ENCODE data around the gene ATRX. TPM values are rescaled to one million over a fixed set of nuclear protein-coding genes. Genes with fewer than 3 reads are reported as not detected.

The ATRX gene
- total RNA-seq, 2 experiments from 2014 or later = 48.2 to 66.3 TPM

- intact Hi-C loops (cut with micrococcal nuclease; ENCODE audit: unreplicated experiment) = no loop called here
- TF ChIP-seq CTCF (conservative IDR thresholded peaks at IDR 0.05; ENCODE audit: low read length) = no peak
- no peak for TF ChIP-seq EZH2phosphoT487 (IDR thresholded peaks at IDR 0.05; ENCODE audit: borderline replicate concordance, low read depth, low read length)
- no peak for DNase-seq (ENCODE audit: low spot score)
- no peaks in the 10 kb centered on the region for H3K9me2 ChIP-seq (ENCODE audit: insufficient read depth, low read length)
- H3K36me3 ChIP-seq (ENCODE audit: insufficient read depth, low read length) = peaks cover 67% of the 10 kb centered on the region
- no peaks in the 10 kb centered on the region for H4K20me1 ChIP-seq (ENCODE audit: insufficient read depth, low read length)
- ChIA-PET POLR2A (no interaction called here), CTCF (ENCODE audit: unreplicated experiment) (no interaction called here)
- H3K9me3 ChIP-seq (ENCODE audit: low read length) = no peaks in the 10 kb centered on the region
- BruUV-seq (replicated peaks) = no TSS peak
- no peaks in the 10 kb centered on the region for H3K79me2 ChIP-seq (ENCODE audit: insufficient read depth, low read depth, low read length)
- no peaks in the 10 kb centered on the region for H3K4me1 ChIP-seq (ENCODE audit: insufficient read depth, low read length, poor library complexity, severe bottlenecking)
- H3K4me3 ChIP-seq (ENCODE audit: low read depth, low read length, poor library complexity, severe bottlenecking) = no peak overlapping the region
- H3K27ac ChIP-seq (ENCODE audit: low read depth, low read length, poor library complexity, severe bottlenecking) = no peak overlapping the region
- H2AFZ ChIP-seq (ENCODE audit: low read length) = no peak overlapping the region
- no peak overlapping the region for H3K4me2 ChIP-seq (ENCODE audit: low read length)
Measured at GRCh38 chrX:77652095-77652494, 133.9 kb downstream of the ATRX start.

DNA sequence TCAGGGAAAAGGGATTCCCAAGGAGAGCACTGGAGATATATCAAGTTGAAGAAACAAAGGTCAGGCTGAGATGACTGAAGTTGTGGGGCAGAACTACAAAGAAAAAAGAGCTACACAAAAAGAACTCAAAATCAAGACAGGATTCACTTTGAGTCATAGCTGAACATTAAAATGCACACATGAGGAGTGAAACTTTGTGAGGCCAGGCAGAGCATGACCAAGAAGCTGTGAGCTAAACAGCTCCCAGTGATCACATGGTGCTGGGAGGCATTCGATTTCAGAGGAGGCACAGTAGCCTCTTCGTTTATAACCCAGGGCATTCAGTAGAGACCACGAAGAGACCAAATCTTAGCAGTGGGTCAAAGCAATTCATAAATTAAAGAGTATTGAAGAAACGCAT, 145.3 kb downstream of the ATRX start:
- Histone ChIP-seq H3K4me1 (ENCODE audit: insufficient read depth, low read length, poor library complexity, severe bottlenecking) (no peaks in the 10 kb centered on the region), H4K20me1 (ENCODE audit: insufficient read depth, low read length) (no peaks in the 10 kb centered on the region), H3K4me3 (ENCODE audit: low read depth, low read length, poor library complexity, severe bottlenecking) (no peak overlapping the region), H2AFZ (ENCODE audit: low read length) (no peak overlapping the region), H3K9me2 (ENCODE audit: insufficient read depth, low read length) (no peaks in the 10 kb centered on the region), H3K4me2 (ENCODE audit: low read length) (no peak overlapping the region), H3K36me3 (ENCODE audit: insufficient read depth, low read length) (peaks cover 48% of the 10 kb centered on the region), H3K79me2 (ENCODE audit: insufficient read depth, low read depth, low read length) (no peaks in the 10 kb centered on the region), H3K27ac (ENCODE audit: low read depth, low read length, poor library complexity, severe bottlenecking) (no peak overlapping the region), H3K9me3 (ENCODE audit: low read length) (peaks cover 7% of the 10 kb centered on the region; the same call in 1 of the 2 replicates)
- no peak for DNase-seq (ENCODE audit: low spot score)
- ChIA-PET POLR2A (interaction anchor here (0.5 to 1.7 kb wide), 3 partner anchors 8 to 258 kb away, joined by 3 to 5 read pairs (median 3); no protein-coding TSS in a partner anchor), CTCF (ENCODE audit: unreplicated experiment) (no interaction called here)
- no TSS peak for BruUV-seq (replicated peaks)
- intact Hi-C loops (cut with micrococcal nuclease; ENCODE audit: unreplicated experiment) = no loop called here
- TF ChIP-seq CTCF (conservative IDR thresholded peaks at IDR 0.05; ENCODE audit: low read length) (no peak), EZH2phosphoT487 (IDR thresholded peaks at IDR 0.05; ENCODE audit: borderline replicate concordance, low read depth, low read length) (no peak)

DNA sequence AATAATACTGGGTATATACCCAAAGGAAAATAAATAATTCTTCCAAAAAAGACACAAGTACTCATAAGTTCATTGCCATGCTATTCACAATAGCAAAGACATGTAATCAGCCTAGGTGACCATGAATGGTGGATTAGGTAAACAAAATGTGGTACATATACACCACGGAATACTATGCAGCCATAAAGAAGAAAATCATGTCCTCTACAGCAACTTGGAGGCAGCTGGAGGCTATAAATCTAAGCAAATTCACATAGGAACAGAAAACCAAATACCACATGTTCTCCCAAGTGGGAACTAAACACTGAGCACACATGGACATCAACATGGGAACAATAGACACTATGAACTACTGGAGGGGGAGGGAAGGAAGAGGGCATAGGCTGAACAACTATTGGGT, 146.2 kb downstream of the ATRX start:
- Histone ChIP-seq H3K79me2 (ENCODE audit: insufficient read depth, low read depth, low read length) (no peaks in the 10 kb centered on the region), H4K20me1 (ENCODE audit: insufficient read depth, low read length) (no peaks in the 10 kb centered on the region), H3K27ac (ENCODE audit: low read depth, low read length, poor library complexity, severe bottlenecking) (no peak overlapping the region), H3K9me2 (ENCODE audit: insufficient read depth, low read length) (no peaks in the 10 kb centered on the region), H2AFZ (ENCODE audit: low read length) (no peak overlapping the region), H3K9me3 (ENCODE audit: low read length) (no peaks in the 10 kb centered on the region), H3K36me3 (ENCODE audit: insufficient read depth, low read length) (peaks cover 45% of the 10 kb centered on the region), H3K4me1 (ENCODE audit: insufficient read depth, low read length, poor library complexity, severe bottlenecking) (no peaks in the 10 kb centered on the region), H3K4me2 (ENCODE audit: low read length) (no peak overlapping the region), H3K4me3 (ENCODE audit: low read depth, low read length, poor library complexity, severe bottlenecking) (no peak overlapping the region)
- intact Hi-C loops (cut with micrococcal nuclease; ENCODE audit: unreplicated experiment) = no loop called here
- BruUV-seq (replicated peaks) = no TSS peak
- TF ChIP-seq CTCF (conservative IDR thresholded peaks at IDR 0.05; ENCODE audit: low read length) = no peak
- no peak for TF ChIP-seq EZH2phosphoT487 (IDR thresholded peaks at IDR 0.05; ENCODE audit: borderline replicate concordance, low read depth, low read length)
- DNase-seq (ENCODE audit: low spot score) = no peak
- ChIA-PET CTCF (ENCODE audit: unreplicated experiment) (no interaction called here), POLR2A (interaction anchor here (0.5 kb wide), 1 partner anchor 31 kb away, joined by 3 read pairs; no protein-coding TSS in a partner anchor)

Measured in OCI-LY7 (cell line).